Measurements from ENCODE around the gene CCDC57. TPM values are rescaled to one million over a fixed set of nuclear protein-coding genes. Genes with fewer than 3 reads are reported as not detected.

Gene CCDC57
- total RNA-seq, 1 experiment from 2014 or later = 69.9 TPM

DNA sequence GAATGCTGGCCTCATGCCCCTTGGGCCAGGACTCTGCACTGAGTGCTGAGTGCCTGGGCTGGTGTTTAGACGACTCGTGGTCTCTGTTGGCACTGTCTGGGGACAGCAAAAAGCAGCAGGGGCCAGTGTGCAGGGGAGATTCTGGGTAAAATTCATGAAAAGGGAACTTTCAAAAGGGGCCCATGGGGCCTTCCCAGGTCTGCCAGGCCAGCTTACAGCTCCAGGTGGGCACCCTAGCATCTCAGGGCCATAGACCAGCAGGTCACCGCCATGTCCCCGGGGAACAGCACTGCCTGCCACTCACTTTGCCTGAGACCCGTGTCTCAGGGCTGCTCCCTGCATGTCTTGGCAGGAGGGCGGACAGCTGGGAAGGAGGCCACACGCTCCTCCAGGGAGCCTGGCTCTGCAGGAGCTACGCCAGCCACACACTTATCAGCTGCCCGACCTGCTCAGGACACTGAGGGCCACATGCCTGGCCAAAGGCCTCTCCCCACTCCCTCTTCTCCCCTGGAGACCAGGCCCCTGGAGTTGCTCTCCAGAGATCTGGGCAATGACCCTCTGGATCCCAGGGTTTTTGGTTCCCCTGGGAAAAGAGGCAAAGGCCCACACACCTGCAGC is 105.8 kb downstream of the CCDC57 start:
- peaks cover 57% of the 10 kb centered on the region for H3K36me3 Mint-ChIP-seq (ENCODE audit: insufficient read depth, unreplicated experiment)
- H3K4me3 Mint-ChIP-seq (ENCODE audit: low read depth, unreplicated experiment) = peak overlapping the region; percentile 65
- CTCF ChIA-PET = interaction anchor here (0.7 to 1.2 kb wide), 2 partner anchors 17 to 47 kb away, joined by 3 to 8 read pairs; no protein-coding TSS in a partner anchor
- peaks cover 38% of the 10 kb centered on the region for H3K4me1 Mint-ChIP-seq (ENCODE audit: low read depth, unreplicated experiment)
- peak overlapping the region; percentile 81 for H3K27ac Mint-ChIP-seq (ENCODE audit: unreplicated experiment)
- no peak for DNase-seq
- H3K9me3 Mint-ChIP-seq (ENCODE audit: low read depth, unreplicated experiment) = no peaks in the 10 kb centered on the region
- intact Hi-C loops (cut with micrococcal nuclease; ENCODE audit: unreplicated experiment) = loop anchor here (5.0 kb wide), 1 partner anchor 46 kb away; no protein-coding TSS in a partner anchor
- no TSS peak for BruUV-seq (replicated peaks)
- no peak for TF ChIP-seq CTCF (IDR thresholded peaks at IDR 0.05; ENCODE audit: unreplicated experiment)
- no peaks in the 10 kb centered on the region for H3K27me3 Mint-ChIP-seq (ENCODE audit: unreplicated experiment)

- H3K4me3 Mint-ChIP-seq (ENCODE audit: low read depth, unreplicated experiment) = peak overlapping the region; percentile 65
- H3K9me3 Mint-ChIP-seq (ENCODE audit: low read depth, unreplicated experiment) = no peaks in the 10 kb centered on the region
- TF ChIP-seq CTCF (IDR thresholded peaks at IDR 0.05; ENCODE audit: unreplicated experiment) = peak; percentile 25
- peaks cover 38% of the 10 kb centered on the region for H3K4me1 Mint-ChIP-seq (ENCODE audit: low read depth, unreplicated experiment)
- intact Hi-C loops (cut with micrococcal nuclease; ENCODE audit: unreplicated experiment) = loop anchor here (5.0 kb wide), 1 partner anchor 46 kb away; no protein-coding TSS in a partner anchor
- CTCF ChIA-PET = interaction anchor here (0.5 to 1.2 kb wide), 3 partner anchors 18 to 48 kb away, joined by 3 to 8 read pairs (median 3); no protein-coding TSS in a partner anchor
- DNase-seq = peak; percentile 89
- H3K27me3 Mint-ChIP-seq (ENCODE audit: unreplicated experiment) = no peaks in the 10 kb centered on the region
- H3K27ac Mint-ChIP-seq (ENCODE audit: unreplicated experiment) = peak overlapping the region; percentile 81
- peaks cover 63% of the 10 kb centered on the region for H3K36me3 Mint-ChIP-seq (ENCODE audit: insufficient read depth, unreplicated experiment)
- BruUV-seq (replicated peaks) = no TSS peak
Observed at GRCh38 chr17:82105882-82106687, 106.6 kb downstream of the CCDC57 start.

DNA sequence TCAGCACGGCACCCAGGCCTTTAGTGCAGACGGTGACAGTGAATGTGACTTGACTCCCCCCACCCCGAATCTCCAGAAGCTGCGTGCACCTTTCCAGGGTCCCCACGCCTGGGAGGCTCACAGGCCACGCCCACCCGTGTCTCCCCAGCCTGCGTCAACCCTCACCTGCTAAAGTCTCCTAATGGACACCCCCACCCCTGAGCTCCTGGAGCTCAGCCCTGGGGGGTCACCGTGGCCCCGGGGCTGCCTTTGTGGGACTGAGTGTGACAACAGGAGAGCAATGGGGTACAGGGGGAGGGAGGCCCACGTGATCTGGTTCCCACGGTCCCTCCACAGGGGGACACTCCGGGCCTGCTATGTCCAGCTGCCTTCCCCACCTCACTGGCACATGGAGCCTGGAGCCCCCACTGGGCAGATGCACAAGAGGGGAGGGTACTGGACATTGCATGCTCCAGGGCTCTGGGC is 107.2 kb downstream of the CCDC57 start:
- peaks cover 69% of the 10 kb centered on the region for H3K36me3 Mint-ChIP-seq (ENCODE audit: insufficient read depth, unreplicated experiment)
- H3K27me3 Mint-ChIP-seq (ENCODE audit: unreplicated experiment) = no peaks in the 10 kb centered on the region
- H3K4me1 Mint-ChIP-seq (ENCODE audit: low read depth, unreplicated experiment) = peaks cover 34% of the 10 kb centered on the region
- H3K4me3 Mint-ChIP-seq (ENCODE audit: low read depth, unreplicated experiment) = peak overlapping the region; percentile 65
- TF ChIP-seq CTCF (IDR thresholded peaks at IDR 0.05; ENCODE audit: unreplicated experiment) = no peak
- BruUV-seq (replicated peaks) = no TSS peak
- no peak for DNase-seq
- CTCF ChIA-PET = interaction anchor here (1.2 kb wide), 1 partner anchor 49 kb away, joined by 8 read pairs; no protein-coding TSS in a partner anchor
- H3K27ac Mint-ChIP-seq (ENCODE audit: unreplicated experiment) = peak overlapping the region; percentile 81
- H3K9me3 Mint-ChIP-seq (ENCODE audit: low read depth, unreplicated experiment) = no peaks in the 10 kb centered on the region
- intact Hi-C loops (cut with micrococcal nuclease; ENCODE audit: unreplicated experiment) = loop anchor here (5.0 kb wide), 1 partner anchor 47 kb away; no protein-coding TSS in a partner anchor

- CTCF ChIA-PET = no interaction called here
- no peak for DNase-seq
- no peaks in the 10 kb centered on the region for H3K27me3 Mint-ChIP-seq (ENCODE audit: unreplicated experiment)
- peaks cover 31% of the 10 kb centered on the region for H3K4me1 Mint-ChIP-seq (ENCODE audit: low read depth, unreplicated experiment)
- BruUV-seq (replicated peaks) = no TSS peak
- peak overlapping the region; percentile 81 for H3K27ac Mint-ChIP-seq (ENCODE audit: unreplicated experiment)
- TF ChIP-seq CTCF (IDR thresholded peaks at IDR 0.05; ENCODE audit: unreplicated experiment) = no peak
- peaks cover 72% of the 10 kb centered on the region for H3K36me3 Mint-ChIP-seq (ENCODE audit: insufficient read depth, unreplicated experiment)
- intact Hi-C loops (cut with micrococcal nuclease; ENCODE audit: unreplicated experiment) = loop anchor here (5.0 kb wide), 1 partner anchor 47 kb away; no protein-coding TSS in a partner anchor
- no peak overlapping the region for H3K4me3 Mint-ChIP-seq (ENCODE audit: low read depth, unreplicated experiment)
- no peaks in the 10 kb centered on the region for H3K9me3 Mint-ChIP-seq (ENCODE audit: low read depth, unreplicated experiment)
Observed at GRCh38 chr17:82104797-82105416, 107.7 kb downstream of the CCDC57 start.

All from Calu3 (cell line).